PFSK-1 (cell line): ENCODE results near the gene VCP.

ENCODE experiments used
- POLR2AphosphoS5 ChIP-seq: IDR thresholded peaks from 2 replicates; pipeline ENCODE4 v1.6.1; 2012; ENCODE audit warnings: low read depth, mild to moderate bottlenecking, control low read depth, low read length, moderate library complexity
- REST ChIP-seq, 2 experiments: IDR thresholded peaks; 2 replicates each; pipeline versions ENCODE4 v1.6.1 to v1.8.0; 2011 to 2012; ENCODE audit warnings: low read depth in 2 of 2, low read length in 2 of 2, control low read depth in 1 of 2, inconsistent platforms in 1 of 2, mild to moderate bottlenecking in 1 of 2, moderate library complexity in 1 of 2; ENCODE audit not compliant: insufficient read depth in 1 of 2
- SIN3A ChIP-seq: IDR thresholded peaks from 2 replicates; pipeline ENCODE4 v1.6.1; 2012; ENCODE audit warnings: mild to moderate bottlenecking, low read length, moderate library complexity, borderline replicate concordance; ENCODE audit not compliant: insufficient read depth

GRCh38 chr9:35104586-35104985 is 32.2 kb upstream of the VCP start:
- TF ChIP-seq REST (IDR thresholded peaks at IDR 0.05; ENCODE audit: insufficient read depth in 1 of 2, low read depth in 2 of 2, low read length in 2 of 2) = no peak
- TF ChIP-seq POLR2AphosphoS5 = no peak
- TF ChIP-seq SIN3A = no peak
